ENCODE results near the gene ATG3.

Gene ATG3

GRCh38 chr3:112602217-112602838 is 40.6 kb upstream of the ATG3 start:
- TF ChIP-seq CTCF (IDR thresholded peaks at IDR 0.05; ENCODE audit: low read depth, low read length) = no peak
- H3K4me3 ChIP-seq (replicated peaks in 1 of 2; ENCODE audit: low read depth in 2 of 2, low read length in 2 of 2) = no peak overlapping the region
- no peak for DNase-seq (ENCODE audit: low read depth in 2 of 2)

- TF ChIP-seq CTCF (IDR thresholded peaks at IDR 0.05; ENCODE audit: low read depth, low read length) = no peak
- H3K4me3 ChIP-seq (replicated peaks in 1 of 2; ENCODE audit: low read depth in 2 of 2, low read length in 2 of 2) = no peak overlapping the region
- DNase-seq (ENCODE audit: low read depth in 2 of 2) = no peak
Measured at GRCh38 chr3:112598731-112599130, 37.0 kb upstream of the ATG3 start.

- no peak for DNase-seq (ENCODE audit: low read depth in 2 of 2)
- no peak overlapping the region for H3K4me3 ChIP-seq (replicated peaks in 1 of 2; ENCODE audit: low read depth in 2 of 2, low read length in 2 of 2)
- TF ChIP-seq CTCF (IDR thresholded peaks at IDR 0.05; ENCODE audit: low read depth, low read length) = no peak
Measured at GRCh38 chr3:112597945-112598344, 36.2 kb upstream of the ATG3 start.

GRCh38 chr3:112594856-112595255 is 33.1 kb upstream of the ATG3 start:
- no peak for DNase-seq (ENCODE audit: low read depth in 2 of 2)
- no peak overlapping the region for H3K4me3 ChIP-seq (replicated peaks in 1 of 2; ENCODE audit: low read depth in 2 of 2, low read length in 2 of 2)
- TF ChIP-seq CTCF (IDR thresholded peaks at IDR 0.05; ENCODE audit: low read depth, low read length) = no peak

GRCh38 chr3:112593258-112593657 is 31.5 kb upstream of the ATG3 start:
- no peak overlapping the region for H3K4me3 ChIP-seq (replicated peaks in 1 of 2; ENCODE audit: low read depth in 2 of 2, low read length in 2 of 2)
- DNase-seq (ENCODE audit: low read depth in 2 of 2) = no peak
- TF ChIP-seq CTCF (IDR thresholded peaks at IDR 0.05; ENCODE audit: low read depth, low read length) = no peak

- TF ChIP-seq CTCF (IDR thresholded peaks at IDR 0.05; ENCODE audit: low read depth, low read length) = no peak
- no peak overlapping the region for H3K4me3 ChIP-seq (replicated peaks in 1 of 2; ENCODE audit: low read depth in 2 of 2, low read length in 2 of 2)
- no peak for DNase-seq (ENCODE audit: low read depth in 2 of 2)
Measured at GRCh38 chr3:112587336-112587735, 25.6 kb upstream of the ATG3 start.

GRCh38 chr3:112585782-112586181 is 24.0 kb upstream of the ATG3 start:
- no peak for TF ChIP-seq CTCF (IDR thresholded peaks at IDR 0.05; ENCODE audit: low read depth, low read length)
- no peak for DNase-seq (ENCODE audit: low read depth in 2 of 2)
- H3K4me3 ChIP-seq (replicated peaks in 1 of 2; ENCODE audit: low read depth in 2 of 2, low read length in 2 of 2) = no peak overlapping the region
